ENCODE data around the gene CNGA3. TPM values are rescaled to one million over a fixed set of nuclear protein-coding genes. Genes with fewer than 3 reads are reported as not detected.

The CNGA3 gene
- total RNA-seq, 3 donors from 2014 or later = under 0.01 to 0.15 TPM; not detected in 1

GRCh38 chr2:98441706-98442450 lies 95.6 kb downstream of the CNGA3 start:
- DNase-seq (ENCODE audit: low spot score in 2 of 2) = no peak
- intact Hi-C loops (cut with DNase I; ENCODE audit: low total_unique reads) = loop anchor here (2.0 kb wide), 1 partner anchor 61 kb away; no protein-coding TSS in a partner anchor
- H3K27ac ChIP-seq = no peak overlapping the region
- TF ChIP-seq POLR2A (IDR thresholded peaks at IDR 0.05) (no peak), POLR2AphosphoS5 (IDR thresholded peaks at IDR 0.05) (no peak)
- TF ChIP-seq, protein P1, sequence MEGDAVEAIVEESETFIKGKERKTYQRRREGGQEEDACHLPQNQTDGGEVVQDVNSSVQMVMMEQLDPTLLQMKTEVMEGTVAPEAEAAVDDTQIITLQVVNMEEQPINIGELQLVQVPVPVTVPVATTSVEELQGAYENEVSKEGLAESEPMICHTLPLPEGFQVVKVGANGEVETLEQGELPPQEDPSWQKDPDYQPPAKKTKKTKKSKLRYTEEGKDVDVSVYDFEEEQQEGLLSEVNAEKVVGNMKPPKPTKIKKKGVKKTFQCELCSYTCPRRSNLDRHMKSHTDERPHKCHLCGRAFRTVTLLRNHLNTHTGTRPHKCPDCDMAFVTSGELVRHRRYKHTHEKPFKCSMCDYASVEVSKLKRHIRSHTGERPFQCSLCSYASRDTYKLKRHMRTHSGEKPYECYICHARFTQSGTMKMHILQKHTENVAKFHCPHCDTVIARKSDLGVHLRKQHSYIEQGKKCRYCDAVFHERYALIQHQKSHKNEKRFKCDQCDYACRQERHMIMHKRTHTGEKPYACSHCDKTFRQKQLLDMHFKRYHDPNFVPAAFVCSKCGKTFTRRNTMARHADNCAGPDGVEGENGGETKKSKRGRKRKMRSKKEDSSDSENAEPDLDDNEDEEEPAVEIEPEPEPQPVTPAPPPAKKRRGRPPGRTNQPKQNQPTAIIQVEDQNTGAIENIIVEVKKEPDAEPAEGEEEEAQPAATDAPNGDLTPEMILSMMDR (IDR thresholded peaks at IDR 0.05) = no peak
- peaks cover 0 to 12% of the 10 kb centered on the region in 2 donors for H3K9me3 ChIP-seq
- H3K27me3 ChIP-seq = no peaks in the 10 kb centered on the region
- no peaks in the 10 kb centered on the region for H3K36me3 ChIP-seq
- no peaks in the 10 kb centered on the region for H3K4me1 ChIP-seq
- no peak overlapping the region for H3K4me3 ChIP-seq

DNA sequence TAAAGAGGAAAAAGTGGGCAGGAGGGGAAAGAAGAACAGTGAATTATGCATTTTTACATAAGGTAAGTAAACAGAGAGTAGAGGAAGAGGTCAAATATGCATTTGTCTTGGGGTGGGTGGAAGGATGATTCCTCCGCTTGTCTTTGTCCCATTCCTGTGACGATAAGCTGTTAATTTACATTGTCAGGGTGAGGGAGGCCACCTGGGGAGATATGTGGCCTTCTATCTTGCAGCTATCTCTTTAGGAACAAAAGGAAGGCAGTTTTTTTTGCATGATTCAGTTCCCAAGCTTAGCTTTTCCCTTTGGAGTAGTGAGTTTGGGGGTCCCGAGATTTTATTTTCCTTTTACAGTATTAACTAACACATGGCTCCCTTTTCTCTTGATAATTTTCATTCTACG lies 96.2 kb downstream of the CNGA3 start:
- Histone ChIP-seq H3K36me3 (no peaks in the 10 kb centered on the region), H3K27ac (no peak overlapping the region), H3K9me3 (peaks cover 0 to 12% of the 10 kb centered on the region in 2 donors), H3K27me3 (no peaks in the 10 kb centered on the region), H3K4me1 (no peaks in the 10 kb centered on the region), H3K4me3 (no peak overlapping the region)
- intact Hi-C loops (cut with DNase I; ENCODE audit: low total_unique reads) = no loop called here
- no peak for DNase-seq (ENCODE audit: low spot score in 2 of 2)
- TF ChIP-seq, protein P1 (IDR thresholded peaks at IDR 0.05) = no peak
- TF ChIP-seq POLR2A (IDR thresholded peaks at IDR 0.05) (no peak), POLR2AphosphoS5 (IDR thresholded peaks at IDR 0.05) (no peak)

DNA sequence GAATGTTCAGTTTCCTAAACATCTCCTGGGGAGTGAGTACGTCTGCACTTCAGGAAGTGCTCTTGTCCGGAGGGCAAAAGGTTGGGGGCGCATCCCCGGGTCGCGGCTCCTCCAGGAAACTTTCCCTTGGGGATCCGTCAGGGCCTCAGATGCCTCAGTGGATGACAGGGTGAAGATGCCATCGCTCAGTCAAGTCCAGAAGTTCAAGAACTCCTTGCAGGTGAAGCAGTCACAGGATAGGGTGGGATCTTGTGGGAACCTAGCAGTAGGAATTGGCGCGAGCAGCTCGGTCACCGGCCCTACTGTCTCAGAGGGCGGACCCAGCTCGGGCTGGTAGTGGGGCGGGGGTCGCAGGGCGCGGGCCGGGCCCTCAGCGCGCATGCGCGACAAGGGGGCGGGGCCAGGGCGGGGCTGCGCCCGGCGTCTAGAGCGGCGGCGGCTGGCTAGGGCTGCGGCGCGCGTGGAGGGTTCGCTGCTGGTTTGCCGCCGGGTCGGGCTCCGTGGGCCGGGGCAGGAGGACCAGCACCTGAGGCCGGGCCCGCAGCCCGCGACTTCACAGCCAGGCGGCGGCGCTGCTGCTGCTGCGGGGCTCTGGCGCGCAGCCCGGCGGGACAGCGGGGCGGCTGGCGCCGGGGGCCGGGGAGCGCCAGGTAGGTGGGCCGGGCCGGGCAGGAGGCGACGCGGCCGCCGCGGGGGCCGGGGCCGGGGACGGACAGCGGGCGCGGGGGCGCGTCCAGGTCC lies 98.3 kb downstream of the CNGA3 start, which contains the start of gene INPP4A:
Gene INPP4A (plus strand): TSS at position 423 of the 741 bp plus-strand sequence. CDS start 75,191 bp downstream, outside the sequence.
- Histone ChIP-seq H3K4me1 (no peaks in the 10 kb centered on the region), H3K27me3 (no peaks in the 10 kb centered on the region), H3K4me3 (peak within 1 kb of the TSS; percentile 65 to 89 (median 79)), H3K36me3 (no peaks in the 10 kb centered on the region), H3K27ac (peak within 1 kb of the TSS; percentile 77 to 90), H3K9me3 (peaks cover 0 to 8% of the 10 kb centered on the region in 2 donors)
- intact Hi-C loops (cut with DNase I; ENCODE audit: low total_unique reads) = no loop called here
- TF ChIP-seq POLR2AphosphoS5 (IDR thresholded peaks at IDR 0.05) (peak in 1 of 3 donors; percentile 15), POLR2A (IDR thresholded peaks at IDR 0.05) (no peak)
- TF ChIP-seq, protein P1 (IDR thresholded peaks at IDR 0.05) = peak in 1 of 3 donors; percentile 17
- DNase-seq (ENCODE audit: low spot score in 2 of 2) = peak; percentile 38 to 67

GRCh38 chr2:98445177-98445682 lies 99.0 kb downstream of the CNGA3 start:
- H3K36me3 ChIP-seq = no peaks in the 10 kb centered on the region
- TF ChIP-seq POLR2AphosphoS5 (IDR thresholded peaks at IDR 0.05) (no peak), POLR2A (IDR thresholded peaks at IDR 0.05) (no peak)
- TF ChIP-seq, protein P1 (IDR thresholded peaks at IDR 0.05) = no peak
- H3K4me1 ChIP-seq = no peaks in the 10 kb centered on the region
- peaks cover 0 to 4% of the 10 kb centered on the region in 2 donors for H3K9me3 ChIP-seq
- H3K27me3 ChIP-seq = no peaks in the 10 kb centered on the region
- H3K4me3 ChIP-seq = peak overlapping the region; percentile 65 to 89 (median 79)
- no peak for DNase-seq (ENCODE audit: low spot score in 2 of 2)
- peak overlapping the region; percentile 77 to 90 for H3K27ac ChIP-seq
- intact Hi-C loops (cut with DNase I; ENCODE audit: low total_unique reads) = no loop called here

Data from breast epithelium (tissue), 4 donors.